ENCODE data around the gene MAGOH.
A peak's percentile ranks its signal among the peaks of the same experiment; 100 is the strongest.
"Not testable (repeated sequence)": the region's sequence is repeated elsewhere in the genome, so short reads cannot be mapped to it uniquely, and the experiment has no call there.

Gene MAGOH

GRCh38 chr1:53238197-53239155 lies at the start of gene MAGOH:
TSS of gene MAGOH (minus strand) at chr1:53238518. CDS start at chr1:53238448, 70 bp downstream.
- peak; percentile 89 to 96 (median 95) for DNase-seq (ENCODE audit: low read depth in 2 of 3, low spot score in 2 of 3)

GRCh38 chr1:53286955-53287354 lies 48.6 kb upstream of the MAGOH start:
- no peak for DNase-seq (ENCODE audit: low read depth in 2 of 3, low spot score in 2 of 3)

- no peak for DNase-seq (ENCODE audit: low read depth in 2 of 3, low spot score in 2 of 3)
These were observed 47.8 kb upstream of the MAGOH start for GRCh38 chr1:53285969-53286760.

- no peak for DNase-seq (ENCODE audit: low read depth in 2 of 3, low spot score in 2 of 3)
These were observed 47.2 kb upstream of the MAGOH start for GRCh38 chr1:53285546-53285945.

DNA sequence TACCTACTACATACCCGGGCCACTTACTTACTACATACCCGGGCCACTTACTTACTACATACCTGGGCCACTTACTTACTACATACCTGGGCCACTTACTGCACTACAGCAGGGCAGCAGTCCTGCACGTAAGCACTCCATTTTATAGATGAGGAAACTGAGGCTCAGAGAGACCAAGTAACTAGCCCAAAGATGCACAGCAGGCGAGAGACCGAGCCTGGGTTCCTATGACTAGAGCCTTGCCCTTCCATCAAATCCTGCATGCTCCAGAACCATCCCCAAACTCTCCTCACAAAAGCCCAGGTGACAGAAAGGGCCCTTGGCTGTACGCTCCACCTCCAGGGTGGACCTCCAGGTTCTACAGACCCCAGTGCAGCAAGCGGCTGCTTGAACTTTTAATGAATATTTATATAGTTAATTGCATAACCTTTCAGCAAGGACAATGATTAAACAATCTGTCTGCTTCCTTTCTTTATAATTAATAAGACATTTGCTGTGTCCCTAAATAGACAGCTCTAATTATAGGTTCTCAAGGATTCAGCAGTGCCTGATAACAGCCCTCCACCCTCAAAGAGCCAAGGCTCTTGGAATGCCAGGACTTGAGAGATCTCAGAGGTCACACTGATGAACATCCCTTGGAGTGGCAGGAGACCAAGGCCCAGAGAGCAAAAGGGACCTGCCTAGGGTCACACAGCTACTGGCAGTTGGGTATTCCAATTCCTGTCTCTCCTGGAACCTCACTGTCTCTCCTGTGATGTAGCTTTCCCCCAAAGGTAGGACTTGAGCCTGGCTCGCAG lies 46.1 kb upstream of the MAGOH start:
- no peak for DNase-seq (ENCODE audit: low read depth in 2 of 3, low spot score in 2 of 3)

DNA sequence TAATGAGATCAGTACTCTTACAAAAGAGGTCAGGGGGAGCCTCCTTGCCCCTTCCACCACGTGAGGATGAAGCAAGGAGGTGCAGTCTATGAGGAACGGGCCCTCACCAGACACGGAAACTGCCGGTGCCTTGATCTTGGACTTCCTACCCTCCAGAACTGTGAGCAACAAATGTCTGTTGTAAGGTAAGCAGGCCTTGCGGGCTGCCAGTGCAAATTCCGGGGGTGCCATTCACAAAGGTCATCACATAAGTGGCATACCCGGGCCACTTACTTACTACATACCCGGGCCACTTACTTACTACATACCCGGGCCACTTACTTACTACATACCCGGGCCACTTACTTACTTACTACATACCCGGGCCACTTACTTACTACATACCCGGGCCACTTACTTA lies 44.8 kb upstream of the MAGOH start:
- DNase-seq (ENCODE audit: low read depth in 2 of 3, low spot score in 2 of 3) = not testable (repeated sequence)

DNA sequence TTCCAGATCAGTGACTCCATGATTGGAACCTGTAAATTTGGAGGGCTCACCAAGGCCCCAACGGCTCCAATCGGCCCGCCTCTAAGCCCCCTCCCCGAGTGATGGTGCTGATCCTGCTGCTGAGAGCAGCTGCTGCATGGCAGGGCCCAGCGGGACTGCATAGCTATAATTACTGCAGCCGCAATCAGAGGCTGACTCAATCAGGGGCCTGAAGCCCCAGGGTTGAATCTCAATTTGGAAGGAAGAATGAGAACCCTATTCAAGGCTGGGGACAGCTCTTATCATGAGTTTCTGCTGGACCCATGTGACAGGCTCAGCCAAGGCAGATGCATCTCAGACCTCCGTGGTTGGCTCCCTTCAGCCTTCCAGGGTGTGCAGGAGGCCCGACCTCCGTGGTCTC lies 42.8 kb upstream of the MAGOH start:
- no peak for DNase-seq (ENCODE audit: low read depth in 2 of 3, low spot score in 2 of 3)

DNA sequence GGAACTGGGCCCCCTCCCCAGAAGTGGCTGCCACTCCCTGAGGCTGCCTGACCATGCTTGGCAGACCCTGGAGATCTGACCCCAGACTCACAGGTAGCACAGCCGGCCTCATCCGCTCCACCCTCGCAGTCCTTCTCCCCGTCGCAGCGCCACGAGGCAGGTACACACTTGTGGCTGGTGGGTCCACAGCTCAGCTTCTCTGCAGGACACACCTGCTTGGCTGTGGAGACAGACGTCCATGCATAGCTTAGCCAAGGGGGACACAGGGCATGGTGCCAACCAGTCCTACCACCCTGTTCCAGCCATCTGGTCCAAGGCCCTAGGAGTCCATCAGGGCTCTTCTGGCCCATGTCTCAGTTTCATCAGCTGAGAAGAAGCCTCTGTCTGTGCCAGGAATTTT lies 42.2 kb upstream of the MAGOH start:
- no peak for DNase-seq (ENCODE audit: low read depth in 2 of 3, low spot score in 2 of 3)

DNA sequence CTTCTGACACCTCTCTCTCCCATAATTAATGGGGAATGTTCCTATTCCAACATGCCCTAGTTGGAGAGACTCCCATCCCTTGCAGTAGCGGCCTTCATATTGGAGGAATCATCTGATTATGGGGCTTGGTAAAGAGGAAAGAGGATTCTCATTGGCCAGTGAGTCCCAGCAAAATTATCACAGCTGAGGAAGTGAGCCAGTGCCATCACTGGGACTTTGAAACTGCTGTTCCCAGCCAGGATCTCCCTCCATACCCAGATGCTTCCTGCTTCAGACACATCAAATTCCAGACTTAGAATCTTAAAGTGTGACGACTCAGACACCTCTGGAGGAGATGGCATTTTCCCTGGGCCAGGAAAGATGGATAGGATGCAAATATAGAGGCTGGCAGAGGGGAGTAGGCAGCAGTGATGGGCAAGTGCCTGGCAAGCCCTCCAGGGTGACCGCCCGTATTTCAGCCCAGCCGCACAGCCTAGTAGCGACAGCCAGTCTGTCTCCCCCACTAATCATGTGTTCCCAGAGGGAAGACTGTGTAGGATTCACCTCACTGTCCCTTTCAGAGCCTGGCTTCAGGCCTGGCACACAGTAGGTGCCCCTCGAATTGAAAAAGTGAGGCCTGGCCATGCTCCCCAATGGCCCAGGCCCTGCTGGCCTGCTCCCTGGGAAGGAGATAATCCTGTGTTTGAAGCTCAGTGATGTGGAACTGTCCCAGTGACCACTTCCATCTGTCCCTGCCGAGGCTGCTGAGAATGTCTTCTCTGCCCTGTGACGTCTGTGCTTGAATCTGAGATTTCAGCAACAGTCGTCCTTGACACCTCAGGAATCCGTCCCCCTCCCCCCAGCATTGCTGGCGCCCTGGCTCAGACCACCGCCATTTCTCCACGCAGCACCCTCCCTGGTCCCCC lies 41.2 kb upstream of the MAGOH start:
- no peak for DNase-seq (ENCODE audit: low read depth in 2 of 3, low spot score in 2 of 3)

- peak; percentile 14 to 58 (median 53) for DNase-seq (ENCODE audit: low read depth in 2 of 3, low spot score in 2 of 3)
These were observed 40.0 kb upstream of the MAGOH start for GRCh38 chr1:53278298-53278725.

- no peak for DNase-seq (ENCODE audit: low read depth in 2 of 3, low spot score in 2 of 3)
These were observed 39.0 kb upstream of the MAGOH start for GRCh38 chr1:53277326-53277725.

- DNase-seq (ENCODE audit: low read depth in 2 of 3, low spot score in 2 of 3) = no peak
These were observed 38.6 kb upstream of the MAGOH start for GRCh38 chr1:53276902-53277281.

- no peak for DNase-seq (ENCODE audit: low read depth in 2 of 3, low spot score in 2 of 3)
These were observed 38.0 kb upstream of the MAGOH start for GRCh38 chr1:53276153-53276901.

DNA sequence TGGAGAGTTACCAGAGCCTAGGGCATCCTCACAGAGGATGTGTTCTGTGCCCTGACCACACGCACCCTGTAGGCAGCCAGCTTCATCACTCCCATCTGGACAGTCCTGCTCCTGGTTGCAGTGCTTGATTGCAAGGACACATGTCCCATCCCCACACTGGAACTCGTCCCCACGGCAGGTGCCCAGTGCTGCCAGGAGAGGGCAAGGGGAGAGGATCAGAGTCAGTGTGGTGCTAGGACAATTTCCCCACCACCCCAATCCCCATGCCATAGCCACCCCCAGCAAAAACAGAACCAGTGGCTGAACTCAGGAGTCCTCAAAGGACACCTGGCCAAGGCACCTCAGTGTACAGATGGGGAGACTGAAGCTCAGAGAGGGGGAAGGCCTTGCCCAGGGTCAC lies 37.2 kb upstream of the MAGOH start:
- DNase-seq (ENCODE audit: low read depth in 2 of 3, low spot score in 2 of 3) = no peak

- DNase-seq (ENCODE audit: low read depth in 2 of 3, low spot score in 2 of 3) = no peak
These were observed 36.3 kb upstream of the MAGOH start for GRCh38 chr1:53274541-53275185.

DNA sequence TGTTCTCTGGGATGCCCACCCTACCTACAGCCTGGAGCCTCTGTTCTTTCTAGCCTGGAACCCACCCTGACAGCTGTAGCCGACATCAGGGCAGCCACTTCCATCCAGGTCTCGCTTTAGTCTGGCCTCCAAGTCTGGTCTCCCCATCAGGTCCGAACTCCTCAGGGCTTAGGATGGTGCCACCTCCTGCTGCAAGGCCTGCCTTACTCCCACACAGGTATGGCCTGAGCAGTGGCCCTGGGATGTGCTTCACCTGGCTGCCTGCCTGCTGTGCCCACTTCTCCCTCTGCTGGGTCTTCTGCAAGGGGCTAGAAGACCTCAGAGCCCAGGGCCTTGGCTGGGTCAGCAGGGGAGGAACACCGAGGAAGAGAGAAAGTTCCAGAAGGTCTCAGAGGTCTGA lies 35.7 kb upstream of the MAGOH start:
- DNase-seq (ENCODE audit: low read depth in 2 of 3, low spot score in 2 of 3) = no peak

DNA sequence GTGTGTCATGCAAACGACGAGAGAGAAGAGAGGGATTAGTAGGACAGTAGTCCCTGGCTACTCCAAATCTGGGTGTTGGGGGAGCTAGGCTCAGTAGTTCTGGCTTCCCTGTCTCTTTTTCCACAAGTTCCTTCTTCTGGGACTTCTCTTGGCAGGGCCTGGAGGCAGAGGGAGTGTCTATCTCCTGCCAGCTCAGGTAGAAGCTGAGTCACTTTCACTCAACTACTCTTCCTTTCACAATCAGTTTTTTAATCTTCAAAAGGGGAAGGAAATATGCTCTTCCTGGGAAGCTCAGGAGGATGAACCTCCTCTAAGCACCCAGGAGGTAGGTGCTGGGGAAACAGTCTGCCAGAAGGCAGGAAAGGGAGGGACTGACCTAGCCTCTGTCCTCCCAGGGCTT lies 35.2 kb upstream of the MAGOH start:
- no peak for DNase-seq (ENCODE audit: low read depth in 2 of 3, low spot score in 2 of 3)

GRCh38 chr1:53272349-53272748 lies 34.0 kb upstream of the MAGOH start:
- no peak for DNase-seq (ENCODE audit: low read depth in 2 of 3, low spot score in 2 of 3)

Measured in activated CD8-positive, alpha-beta memory T cell treated with anti-CD3 and anti-CD28 coated beads for 48 hours (primary cell).